IPS DF 6.9 (cell line): Measurements from ENCODE around the gene TRABD.
"Not testable (repeated sequence)": the region's sequence is repeated elsewhere in the genome, so short reads cannot be mapped to it uniquely, and the experiment has no call there.

Experiments used
- DNase-seq: peaks from one replicate; pipeline ENCODE4 v3.0.0-alpha.2; 2013; ENCODE audit warnings: low read depth, low spot score
- H3K27ac ChIP-seq: one replicate; pipeline ENCODE4 v1.5.1; 2013; ENCODE audit warnings: low read length, control low read depth
- H3K27me3 ChIP-seq: 2 replicates; pipeline ENCODE4 v1.6.1; 2013; ENCODE audit warnings: mild to moderate bottlenecking, low read length; ENCODE audit not compliant: control insufficient read depth, insufficient read depth
- H3K36me3 ChIP-seq: 2 replicates; pipeline ENCODE4 v1.6.1; 2013; ENCODE audit warnings: low read length; ENCODE audit not compliant: control insufficient read depth, insufficient read depth
- H3K4me1 ChIP-seq: 2 replicates; pipeline ENCODE4 v1.6.1; 2013; ENCODE audit warnings: low read length; ENCODE audit not compliant: control insufficient read depth, insufficient read depth
- H3K4me3 ChIP-seq: 2 replicates; pipeline ENCODE4 v1.5.1; 2013; ENCODE audit warnings: mild to moderate bottlenecking, low read length
- H3K9me3 ChIP-seq: 2 replicates; pipeline ENCODE4 v1.6.1; 2013; ENCODE audit warnings: low read length, inconsistent platforms; ENCODE audit not compliant: control insufficient read depth, insufficient read depth
- WGBS: extraction: QIAGEN DNeasy Blood & Tissue Kit; methylation state at CpG from one replicate; pipeline ENCODE4 v1.1.7; 2013; ENCODE audit warnings: mixed read lengths, missing lambda C conversion rate; ENCODE audit not compliant: insufficient read length, insufficient coverage; 5-methylcytosine and 5-hydroxymethylcytosine counted together

TRABD gene

GRCh38 chr22:50199829-50200460, 14.2 kb downstream of the TRABD start:
- no peaks in the 10 kb centered on the region for H3K27me3 ChIP-seq
- H3K27ac ChIP-seq, result no peak overlapping the region
- DNase-seq, result no peak
- H3K36me3 ChIP-seq, result peaks cover 8% of the 10 kb centered on the region
- peaks cover 2% of the 10 kb centered on the region; the same call in 1 of the 2 replicates for H3K4me1 ChIP-seq
- no peaks in the 10 kb centered on the region for H3K9me3 ChIP-seq
- WGBS, result no CpG with 5 or more reads among the region's 34 CpGs
- H3K4me3 ChIP-seq, result peak overlapping the region; percentile 81; the same call in 1 of the 2 replicates

GRCh38 chr22:50200461-50201190, 14.9 kb downstream of the TRABD start, which contains the start of gene SELENOO:
TSS of gene SELENOO (plus strand) at chr22:50201011. CDS start at chr22:50201037, 26 bp downstream.
- no peak for DNase-seq
- WGBS, result no CpG with 5 or more reads among the region's 105 CpGs

GRCh38 chr22:50201191-50202129, 15.7 kb downstream of the TRABD start:
- H3K27ac ChIP-seq, result no peak overlapping the region
- WGBS, result no CpG with 5 or more reads among the region's 115 CpGs

More at GRCh38 chr22:50200461-50201190, 14.9 kb downstream of the TRABD start, which contains the start of gene SELENOO:
- H3K27ac ChIP-seq, result no peak within 1 kb of the TSS
- peaks cover 8% of the 10 kb centered on the region for H3K36me3 ChIP-seq
- H3K9me3 ChIP-seq, result no peaks in the 10 kb centered on the region
- no peaks in the 10 kb centered on the region for H3K27me3 ChIP-seq
- H3K4me1 ChIP-seq, result peaks cover 2% of the 10 kb centered on the region; the same call in 1 of the 2 replicates
- H3K4me3 ChIP-seq, result peak within 1 kb of the TSS; percentile 81

GRCh38 chr22:50202130-50202666, 16.5 kb downstream of the TRABD start:
- Histone ChIP-seq H3K27me3 (no peaks in the 10 kb centered on the region), H3K4me3 (peak overlapping the region; percentile 81; the same call in 1 of the 2 replicates), H3K27ac (no peak overlapping the region), H3K9me3 (no peaks in the 10 kb centered on the region), H3K36me3 (peaks cover 8% of the 10 kb centered on the region), H3K4me1 (peaks cover 2% of the 10 kb centered on the region)
- no CpG with 5 or more reads among the region's 13 CpGs for WGBS
- no peak for DNase-seq

More at GRCh38 chr22:50201191-50202129, 15.7 kb downstream of the TRABD start:
- Histone ChIP-seq H3K27me3 (no peaks in the 10 kb centered on the region), H3K36me3 (peaks cover 8% of the 10 kb centered on the region), H3K9me3 (no peaks in the 10 kb centered on the region), H3K4me1 (peaks cover 2% of the 10 kb centered on the region), H3K4me3 (peak overlapping the region; percentile 81)
- no peak for DNase-seq

DNA sequence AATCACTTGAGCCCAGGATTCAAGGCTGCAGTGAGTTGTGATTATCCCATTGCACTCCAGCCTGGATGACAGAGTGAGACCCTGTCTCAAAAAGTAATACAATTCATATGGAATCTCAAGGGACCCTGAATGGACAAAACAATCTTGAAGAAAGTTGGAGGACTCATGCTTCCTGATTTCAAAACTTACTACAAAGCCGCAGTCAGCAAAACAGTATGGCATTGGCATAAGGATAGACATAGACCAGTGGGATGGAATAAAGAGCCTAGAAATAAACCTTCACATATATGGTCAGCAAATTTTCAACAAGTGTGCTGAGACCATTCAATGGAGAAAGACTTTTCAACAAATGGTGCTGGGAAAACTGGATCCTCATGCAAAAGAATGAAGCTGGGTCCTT, 17.6 kb downstream of the TRABD start:
- Histone ChIP-seq H3K4me1 (peaks cover 2% of the 10 kb centered on the region), H3K36me3 (peaks cover 6% of the 10 kb centered on the region), H3K27me3 (no peaks in the 10 kb centered on the region), H3K9me3 (no peaks in the 10 kb centered on the region), H3K27ac (no peak overlapping the region), H3K4me3 (no peak overlapping the region)
- WGBS, result no CpG with 5 or more reads among the region's 1 CpG
- DNase-seq, result no peak

DNA sequence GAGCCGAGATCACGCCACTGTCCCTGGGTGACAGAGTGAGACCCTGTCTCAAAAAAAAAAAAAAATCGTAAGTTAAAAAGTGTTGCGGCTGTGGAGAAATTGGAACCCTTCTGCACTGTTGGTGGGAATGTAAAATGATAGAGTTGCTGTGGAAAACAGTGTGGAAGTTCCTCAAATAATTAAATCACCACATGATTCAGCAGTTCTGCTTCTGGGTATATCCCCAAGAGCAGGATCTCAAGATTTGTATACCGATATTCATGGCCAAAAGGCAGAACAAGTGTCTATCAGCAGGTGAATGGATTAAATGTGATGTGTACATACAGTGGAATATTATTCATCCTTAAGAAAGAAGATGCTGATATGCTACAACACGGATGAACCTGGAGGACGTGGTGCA, 18.9 kb downstream of the TRABD start:
- no peaks in the 10 kb centered on the region for H3K9me3 ChIP-seq
- peaks cover 8% of the 10 kb centered on the region for H3K36me3 ChIP-seq
- no CpG with 5 or more reads among the region's 7 CpGs for WGBS
- H3K27me3 ChIP-seq, result no peaks in the 10 kb centered on the region
- H3K27ac ChIP-seq, result no peak overlapping the region
- DNase-seq, result no peak
- peaks cover 1% of the 10 kb centered on the region for H3K4me1 ChIP-seq
- no peak overlapping the region for H3K4me3 ChIP-seq

- DNase-seq, H3K4me3 ChIP-seq, H3K27me3 ChIP-seq, H3K9me3 ChIP-seq, H3K27ac ChIP-seq, H3K4me1 ChIP-seq, H3K36me3 ChIP-seq: not testable (repeated sequence)
- WGBS, result no CpG with 5 or more reads among the region's 9 CpGs
Observed at GRCh38 chr22:50204998-50205397, 19.3 kb downstream of the TRABD start.

GRCh38 chr22:50205781-50206569, 20.3 kb downstream of the TRABD start:
- Histone ChIP-seq H3K27me3 (no peaks in the 10 kb centered on the region), H3K4me1 (no peaks in the 10 kb centered on the region; the same call in 1 of the 2 replicates), H3K36me3 (peaks cover 13% of the 10 kb centered on the region), H3K27ac (no peak overlapping the region), H3K4me3 (no peak overlapping the region), H3K9me3 (no peaks in the 10 kb centered on the region)
- WGBS, result no CpG with 5 or more reads among the region's 45 CpGs
- DNase-seq, result no peak

DNA sequence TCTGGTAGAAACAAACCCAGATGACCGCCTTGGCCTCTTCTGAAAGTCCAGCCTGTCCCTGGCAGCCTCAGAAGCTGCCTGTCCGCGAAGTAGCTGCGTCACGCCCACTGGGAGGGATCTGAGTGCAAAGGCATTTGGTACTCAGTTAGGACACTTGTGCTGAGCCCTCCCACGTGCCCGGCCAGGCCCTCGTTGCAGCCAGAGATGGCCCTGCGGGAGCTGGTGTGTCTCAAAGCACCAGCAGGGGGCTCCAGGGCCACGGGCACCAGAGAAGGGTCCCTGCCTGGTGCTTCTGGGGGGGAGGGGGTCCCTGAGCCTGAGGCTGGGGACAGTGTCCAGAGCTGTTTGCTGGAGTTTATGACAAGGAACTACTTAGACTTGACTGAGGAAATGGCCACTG, 20.9 kb downstream of the TRABD start:
- WGBS, result no CpG with 5 or more reads among the region's 10 CpGs
- Histone ChIP-seq H3K36me3 (peaks cover 13% of the 10 kb centered on the region), H3K4me1 (no peaks in the 10 kb centered on the region; the same call in 1 of the 2 replicates), H3K4me3 (no peak overlapping the region), H3K9me3 (no peaks in the 10 kb centered on the region), H3K27me3 (no peaks in the 10 kb centered on the region), H3K27ac (no peak overlapping the region)
- no peak for DNase-seq
